GM23338 (cell line): ENCODE results near the gene TIMM17B. TPM values are rescaled to one million over a fixed set of nuclear protein-coding genes. Genes with fewer than 3 reads are reported as not detected.

Experiments
- ATAC-seq: fragments of 200-7000 bp; cut with Tn5 transposase; 3 replicates; pipeline ENCODE4 v1.9.1; 2020
- DNase-seq: peaks from one replicate; pipeline ENCODE4 v3.0.0-alpha.2; 2015; ENCODE audit warnings: low spot score
- H2AFZ ChIP-seq: fragments of 200-600 bp; sonication (generic); 2 replicates; pipeline ENCODE4 v1.8.0; 2016; ENCODE audit warnings: antibody characterized with exemption, mild to moderate bottlenecking, moderate library complexity
- H3F3A ChIP-seq: fragments of 200-600 bp; sonication (generic); replicated peaks from 2 replicates; pipeline ENCODE4 v1.8.0; 2017; ENCODE audit warnings: antibody characterized with exemption, mixed run types, low read depth
- H3K27ac ChIP-seq: fragments of 200-600 bp; sonication (generic); 2 replicates; pipeline ENCODE4 v1.6.1; 2016; ENCODE audit warnings: low read depth
- H3K27me3 ChIP-seq: fragments of 200-600 bp; sonication (generic); 2 replicates; pipeline ENCODE4 v1.8.0; 2016; ENCODE audit warnings: mild to moderate bottlenecking, mixed run types, moderate library complexity; ENCODE audit not compliant: insufficient read depth
- H3K36me3 ChIP-seq: fragments of 200-600 bp; sonication (generic); 2 replicates; pipeline ENCODE4 v1.8.0; 2016; ENCODE audit warnings: mild to moderate bottlenecking; ENCODE audit not compliant: insufficient read depth
- H3K4me1 ChIP-seq: fragments of 200-600 bp; sonication (generic); 2 replicates; pipeline ENCODE4 v1.8.0; 2016; ENCODE audit warnings: mild to moderate bottlenecking, moderate library complexity; ENCODE audit not compliant: insufficient read depth
- H3K4me2 ChIP-seq: fragments of 200-600 bp; sonication (generic); 2 replicates; pipeline ENCODE4 v1.7.1; 2017; ENCODE audit warnings: mixed run types
- H3K4me3 ChIP-seq: fragments of 200-600 bp; sonication (generic); 2 replicates; pipeline ENCODE4 v1.6.1; 2016; ENCODE audit warnings: mixed run types
- H3K79me2 ChIP-seq: fragments of 200-600 bp; sonication (generic); replicated peaks from 2 replicates; pipeline ENCODE4 v1.8.0; 2017; ENCODE audit warnings: mild to moderate bottlenecking; ENCODE audit not compliant: insufficient read depth
- H3K9me2 ChIP-seq: fragments of 200-600 bp; sonication (generic); 2 replicates; pipeline ENCODE4 v1.8.0; 2017; ENCODE audit not compliant: insufficient read depth
- H4K20me1 ChIP-seq: fragments of 200-600 bp; sonication (generic); replicated peaks from 2 replicates; pipeline ENCODE4 v1.8.0; 2017; ENCODE audit warnings: mild to moderate bottlenecking; ENCODE audit not compliant: insufficient read depth
- H3K27ac Mint-ChIP-seq: 2 replicates; pipeline ENCODE4 v1.8.0; 2020; ENCODE audit warnings: inconsistent platforms, mild to moderate bottlenecking, moderate library complexity, mixed read lengths
- H3K27me3 Mint-ChIP-seq: 3 replicates; pipeline ENCODE4 v1.8.0; 2022; ENCODE audit warnings: low read depth, mild to moderate bottlenecking, moderate library complexity, mixed read lengths, inconsistent platforms; ENCODE audit not compliant: insufficient read depth, poor library complexity
- H3K36me3 Mint-ChIP-seq: 3 replicates; pipeline ENCODE4 v1.8.0; 2021; ENCODE audit warnings: low read depth, mild to moderate bottlenecking, inconsistent platforms, moderate library complexity, mixed read lengths
- H3K4me1 Mint-ChIP-seq: 3 replicates; pipeline ENCODE4 v1.8.0; 2020; ENCODE audit warnings: mild to moderate bottlenecking, inconsistent platforms, mixed read lengths
- H3K4me3 Mint-ChIP-seq: 3 replicates; pipeline ENCODE4 v1.8.0; 2021; ENCODE audit warnings: moderate library complexity, mild to moderate bottlenecking, inconsistent platforms, mixed read lengths
- H3K9me3 Mint-ChIP-seq: 3 replicates; pipeline ENCODE4 v1.8.0; 2020; ENCODE audit warnings: moderate library complexity, mild to moderate bottlenecking, inconsistent platforms, mixed read lengths
- CREB1 ChIP-seq: fragments of 250-450 bp; sonication (Bioruptor Pico); IDR thresholded peaks from 2 replicates; pipeline ENCODE4 v1.5.0; 2020; ENCODE audit warnings: low read depth, mild to moderate bottlenecking, moderate library complexity
- JUNB ChIP-seq: IDR thresholded peaks from one replicate; pipeline ENCODE4 v1.6.1; 2016; ENCODE audit warnings: antibody characterized with exemption; ENCODE audit not compliant: unreplicated experiment
- NANOG ChIP-seq: IDR thresholded peaks from 2 replicates; pipeline ENCODE4 v1.6.1; 2016; ENCODE audit warnings: antibody characterized with exemption, borderline replicate concordance
- STAT1 ChIP-seq: IDR thresholded peaks from one replicate; pipeline ENCODE4 v1.6.1; 2016; ENCODE audit warnings: antibody characterized with exemption; ENCODE audit not compliant: unreplicated experiment
- ZNF331 ChIP-seq: fragments of 250-450 bp; sonication (Bioruptor Pico); IDR thresholded peaks from 2 replicates; pipeline ENCODE4 v1.5.0; 2020; ENCODE audit warnings: low read depth, mild to moderate bottlenecking, moderate library complexity
- polyA plus RNA-seq: library from polyadenylated mRNA; unstranded; fragments of >200 nt; fragmentation: Nextera tagmentation; extraction: Ambion mirVana; gene quantifications from 2 replicates; pipeline ENCODE4 v1.2.1, GENCODE V29; 2016
- total RNA-seq: library from RNA; depleted of rRNA; stranded (reverse); fragments of >200 nt; shearing (Covaris generic); gene quantifications from 2 replicates; pipeline ENCODE4 v1.2.3, GENCODE V29; 2014
- TF ChIP-seq, protein P1 (sequence below): fragments of 250-450 bp; sonication (Bioruptor Pico); IDR thresholded peaks from 2 replicates; pipeline ENCODE4 v1.5.0; 2020; ENCODE audit warnings: mild to moderate bottlenecking, moderate library complexity
- TF ChIP-seq, protein P2 (sequence below): IDR thresholded peaks from one replicate; pipeline ENCODE4 v1.6.1; 2018; ENCODE audit warnings: antibody characterized with exemption; ENCODE audit not compliant: unreplicated experiment

The TIMM17B gene
- total and polyA plus RNA-seq, 2 experiments from 2014 or later: 67.1 to 147 TPM

DNA sequence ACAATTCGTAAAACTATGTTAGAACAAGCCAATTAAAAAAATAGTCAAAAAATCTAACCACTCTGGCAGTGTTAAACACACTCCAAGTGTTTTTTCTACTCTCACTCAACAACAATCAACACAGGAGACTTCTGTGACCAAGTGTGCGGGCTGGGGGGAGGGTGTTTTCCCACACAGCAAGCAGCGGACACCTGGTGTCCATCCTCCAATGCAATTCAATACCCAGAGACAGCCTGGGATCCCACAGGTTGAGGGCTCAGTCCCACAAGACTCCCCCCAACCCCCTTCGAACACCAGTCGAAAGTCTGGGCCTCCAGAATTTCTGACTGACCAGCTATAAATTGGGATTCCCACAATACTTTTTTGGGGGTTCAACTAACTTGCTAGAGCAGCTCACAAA lies 29.6 kb upstream of the TIMM17B start (continued):
- TF ChIP-seq, protein P1, sequence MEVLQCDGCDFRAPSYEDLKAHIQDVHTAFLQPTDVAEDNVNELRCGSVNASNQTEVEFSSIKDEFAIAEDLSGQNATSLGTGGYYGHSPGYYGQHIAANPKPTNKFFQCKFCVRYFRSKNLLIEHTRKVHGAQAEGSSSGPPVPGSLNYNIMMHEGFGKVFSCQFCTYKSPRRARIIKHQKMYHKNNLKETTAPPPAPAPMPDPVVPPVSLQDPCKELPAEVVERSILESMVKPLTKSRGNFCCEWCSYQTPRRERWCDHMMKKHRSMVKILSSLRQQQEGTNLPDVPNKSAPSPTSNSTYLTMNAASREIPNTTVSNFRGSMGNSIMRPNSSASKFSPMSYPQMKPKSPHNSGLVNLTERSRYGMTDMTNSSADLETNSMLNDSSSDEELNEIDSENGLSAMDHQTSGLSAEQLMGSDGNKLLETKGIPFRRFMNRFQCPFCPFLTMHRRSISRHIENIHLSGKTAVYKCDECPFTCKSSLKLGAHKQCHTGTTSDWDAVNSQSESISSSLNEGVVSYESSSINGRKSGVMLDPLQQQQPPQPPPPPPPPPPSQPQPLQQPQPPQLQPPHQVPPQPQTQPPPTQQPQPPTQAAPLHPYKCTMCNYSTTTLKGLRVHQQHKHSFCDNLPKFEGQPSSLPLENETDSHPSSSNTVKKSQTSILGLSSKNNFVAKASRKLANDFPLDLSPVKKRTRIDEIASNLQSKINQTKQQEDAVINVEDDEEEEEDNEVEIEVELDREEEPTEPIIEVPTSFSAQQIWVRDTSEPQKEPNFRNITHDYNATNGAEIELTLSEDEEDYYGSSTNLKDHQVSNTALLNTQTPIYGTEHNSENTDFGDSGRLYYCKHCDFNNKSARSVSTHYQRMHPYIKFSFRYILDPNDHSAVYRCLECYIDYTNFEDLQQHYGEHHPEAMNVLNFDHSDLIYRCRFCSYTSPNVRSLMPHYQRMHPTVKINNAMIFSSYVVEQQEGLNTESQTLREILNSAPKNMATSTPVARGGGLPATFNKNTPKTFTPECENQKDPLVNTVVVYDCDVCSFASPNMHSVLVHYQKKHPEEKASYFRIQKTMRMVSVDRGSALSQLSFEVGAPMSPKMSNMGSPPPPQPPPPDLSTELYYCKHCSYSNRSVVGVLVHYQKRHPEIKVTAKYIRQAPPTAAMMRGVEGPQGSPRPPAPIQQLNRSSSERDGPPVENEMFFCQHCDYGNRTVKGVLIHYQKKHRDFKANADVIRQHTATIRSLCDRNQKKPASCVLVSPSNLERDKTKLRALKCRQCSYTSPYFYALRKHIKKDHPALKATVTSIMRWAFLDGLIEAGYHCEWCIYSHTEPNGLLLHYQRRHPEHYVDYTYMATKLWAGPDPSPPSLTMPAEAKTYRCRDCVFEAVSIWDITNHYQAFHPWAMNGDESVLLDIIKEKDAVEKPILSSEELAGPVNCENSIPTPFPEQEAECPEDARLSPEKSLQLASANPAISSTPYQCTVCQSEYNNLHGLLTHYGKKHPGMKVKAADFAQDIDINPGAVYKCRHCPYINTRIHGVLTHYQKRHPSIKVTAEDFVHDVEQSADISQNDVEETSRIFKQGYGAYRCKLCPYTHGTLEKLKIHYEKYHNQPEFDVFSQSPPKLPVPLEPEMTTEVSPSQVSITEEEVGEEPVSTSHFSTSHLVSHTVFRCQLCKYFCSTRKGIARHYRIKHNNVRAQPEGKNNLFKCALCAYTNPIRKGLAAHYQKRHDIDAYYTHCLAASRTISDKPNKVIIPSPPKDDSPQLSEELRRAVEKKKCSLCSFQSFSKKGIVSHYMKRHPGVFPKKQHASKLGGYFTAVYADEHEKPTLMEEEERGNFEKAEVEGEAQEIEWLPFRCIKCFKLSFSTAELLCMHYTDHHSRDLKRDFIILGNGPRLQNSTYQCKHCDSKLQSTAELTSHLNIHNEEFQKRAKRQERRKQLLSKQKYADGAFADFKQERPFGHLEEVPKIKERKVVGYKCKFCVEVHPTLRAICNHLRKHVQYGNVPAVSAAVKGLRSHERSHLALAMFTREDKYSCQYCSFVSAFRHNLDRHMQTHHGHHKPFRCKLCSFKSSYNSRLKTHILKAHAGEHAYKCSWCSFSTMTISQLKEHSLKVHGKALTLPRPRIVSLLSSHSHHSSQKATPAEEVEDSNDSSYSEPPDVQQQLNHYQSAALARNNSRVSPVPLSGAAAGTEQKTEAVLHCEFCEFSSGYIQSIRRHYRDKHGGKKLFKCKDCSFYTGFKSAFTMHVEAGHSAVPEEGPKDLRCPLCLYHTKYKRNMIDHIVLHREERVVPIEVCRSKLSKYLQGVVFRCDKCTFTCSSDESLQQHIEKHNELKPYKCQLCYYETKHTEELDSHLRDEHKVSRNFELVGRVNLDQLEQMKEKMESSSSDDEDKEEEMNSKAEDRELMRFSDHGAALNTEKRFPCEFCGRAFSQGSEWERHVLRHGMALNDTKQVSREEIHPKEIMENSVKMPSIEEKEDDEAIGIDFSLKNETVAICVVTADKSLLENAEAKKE: no peak
- TF ChIP-seq CREB1: no peak
- TF ChIP-seq, protein P2, sequence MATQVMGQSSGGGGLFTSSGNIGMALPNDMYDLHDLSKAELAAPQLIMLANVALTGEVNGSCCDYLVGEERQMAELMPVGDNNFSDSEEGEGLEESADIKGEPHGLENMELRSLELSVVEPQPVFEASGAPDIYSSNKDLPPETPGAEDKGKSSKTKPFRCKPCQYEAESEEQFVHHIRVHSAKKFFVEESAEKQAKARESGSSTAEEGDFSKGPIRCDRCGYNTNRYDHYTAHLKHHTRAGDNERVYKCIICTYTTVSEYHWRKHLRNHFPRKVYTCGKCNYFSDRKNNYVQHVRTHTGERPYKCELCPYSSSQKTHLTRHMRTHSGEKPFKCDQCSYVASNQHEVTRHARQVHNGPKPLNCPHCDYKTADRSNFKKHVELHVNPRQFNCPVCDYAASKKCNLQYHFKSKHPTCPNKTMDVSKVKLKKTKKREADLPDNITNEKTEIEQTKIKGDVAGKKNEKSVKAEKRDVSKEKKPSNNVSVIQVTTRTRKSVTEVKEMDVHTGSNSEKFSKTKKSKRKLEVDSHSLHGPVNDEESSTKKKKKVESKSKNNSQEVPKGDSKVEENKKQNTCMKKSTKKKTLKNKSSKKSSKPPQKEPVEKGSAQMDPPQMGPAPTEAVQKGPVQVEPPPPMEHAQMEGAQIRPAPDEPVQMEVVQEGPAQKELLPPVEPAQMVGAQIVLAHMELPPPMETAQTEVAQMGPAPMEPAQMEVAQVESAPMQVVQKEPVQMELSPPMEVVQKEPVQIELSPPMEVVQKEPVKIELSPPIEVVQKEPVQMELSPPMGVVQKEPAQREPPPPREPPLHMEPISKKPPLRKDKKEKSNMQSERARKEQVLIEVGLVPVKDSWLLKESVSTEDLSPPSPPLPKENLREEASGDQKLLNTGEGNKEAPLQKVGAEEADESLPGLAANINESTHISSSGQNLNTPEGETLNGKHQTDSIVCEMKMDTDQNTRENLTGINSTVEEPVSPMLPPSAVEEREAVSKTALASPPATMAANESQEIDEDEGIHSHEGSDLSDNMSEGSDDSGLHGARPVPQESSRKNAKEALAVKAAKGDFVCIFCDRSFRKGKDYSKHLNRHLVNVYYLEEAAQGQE: no peak

DNA sequence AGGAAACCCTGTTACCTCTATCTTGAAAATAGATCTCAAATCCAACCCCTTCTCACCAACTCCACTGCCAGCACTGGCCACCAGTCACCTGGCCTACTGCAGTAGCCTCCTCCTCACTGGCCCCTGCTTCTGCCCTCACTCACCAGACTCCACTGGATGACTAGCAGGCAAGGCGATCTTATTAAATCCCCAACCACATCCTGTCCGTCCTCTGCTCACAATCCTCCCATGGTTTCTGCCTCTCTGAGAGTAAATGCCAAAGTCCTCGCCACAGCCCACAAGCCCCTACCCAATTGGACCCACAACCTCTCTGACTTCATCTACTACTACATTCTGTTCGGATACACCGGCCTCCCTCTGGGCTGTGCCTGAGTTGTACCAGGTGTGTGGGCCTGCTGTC lies 26.7 kb upstream of the TIMM17B start:
- Histone ChIP-seq H4K20me1 (no peaks in the 10 kb centered on the region), H3K27ac (no peak overlapping the region), H3K79me2 (peaks cover 24% of the 10 kb centered on the region), H3K9me2 (no peaks in the 10 kb centered on the region), H3K4me3 (no peak overlapping the region), H3K36me3 (no peaks in the 10 kb centered on the region), H3K27me3 (no peaks in the 10 kb centered on the region), H3K4me2 (no peak overlapping the region), H3K4me1 (peaks cover 24% of the 10 kb centered on the region), H2AFZ (no peak overlapping the region), H3F3A (0 out of 2 replicates have a peak, but pooled peaks cover 8% of the 10 kb centered on the region)
- Mint-ChIP-seq H3K9me3 (no peaks in the 10 kb centered on the region), H3K4me1 (peaks cover 50% of the 10 kb centered on the region), H3K4me3 (no peak overlapping the region), H3K27me3 (peaks cover 21% of the 10 kb centered on the region), H3K36me3 (peaks cover 55% of the 10 kb centered on the region), H3K27ac (peak overlapping the region; percentile 85; the same call in 1 of the 2 replicates)
- no peak for ATAC-seq
- no peak for DNase-seq
- no peak for TF ChIP-seq CREB1
- TF ChIP-seq, protein P2: no peak
- TF ChIP-seq JUNB: no peak
- TF ChIP-seq NANOG: no peak
- no peak for TF ChIP-seq STAT1
- TF ChIP-seq ZNF331 (CRISPR knock-in tag): no peak
